Measurements from ENCODE around the gene ZBED6.

GRCh38 chr1:203769505-203770343 is 25.7 kb upstream of the ZBED6 start:
- TF ChIP-seq EZH2 (IDR thresholded peaks at IDR 0.05; ENCODE audit: borderline replicate concordance, low read length) (no peak), CTCF (conservative IDR thresholded peaks at IDR 0.05 in 1 of 2, IDR thresholded peaks at IDR 0.05 in 1 of 2; ENCODE audit: extremely low read depth in 1 of 2, insufficient read depth in 1 of 2, low read depth in 1 of 2, low read length in 2 of 2) (no peak)
